Measurements from ENCODE around the gene SLC9A9. TPM values are rescaled to one million over a fixed set of nuclear protein-coding genes. Genes with fewer than 3 reads are reported as not detected.

Gene SLC9A9
- total RNA-seq, 4 donors from 2014 or later: 10.1 to 27.2 (median 16.7) TPM

- no peak overlapping the region for H3K27ac ChIP-seq
- TF ChIP-seq POLR2A (IDR thresholded peaks at IDR 0.05): no peak
- no peak for ATAC-seq
- H3K4me1 ChIP-seq: peaks cover 0 to 7% (median 0%) of the 10 kb centered on the region in 3 donors
- H3K27me3 ChIP-seq: no peaks in the 10 kb centered on the region
- H3K36me3 ChIP-seq: no peaks in the 10 kb centered on the region
- no peaks in the 10 kb centered on the region for H3K9me3 ChIP-seq
- no peak overlapping the region for H3K4me3 ChIP-seq
- WGBS, 2 donors (ENCODE audit: low coverage in 1 of 2): 90 to 93% methylated on average over 1 to 2 of the region's 2 CpGs
These were observed 97.4 kb downstream of the SLC9A9 start for GRCh38 chr3:143750841-143751240.

- H3K27me3 ChIP-seq: no peaks in the 10 kb centered on the region
- no peak overlapping the region for H3K4me3 ChIP-seq
- H3K4me1 ChIP-seq: peaks cover 0 to 7% (median 0%) of the 10 kb centered on the region in 3 donors
- no peak overlapping the region for H3K27ac ChIP-seq
- 80 to 96% methylated on average over 5 of the region's 5 CpGs for WGBS, 2 donors (ENCODE audit: low coverage in 1 of 2)
- H3K36me3 ChIP-seq: no peaks in the 10 kb centered on the region
- TF ChIP-seq POLR2A (IDR thresholded peaks at IDR 0.05) (no peak), EP300 (IDR thresholded peaks at IDR 0.05) (no peak), POLR2AphosphoS5 (IDR thresholded peaks at IDR 0.05) (no peak)
- TF ChIP-seq, protein P1, sequence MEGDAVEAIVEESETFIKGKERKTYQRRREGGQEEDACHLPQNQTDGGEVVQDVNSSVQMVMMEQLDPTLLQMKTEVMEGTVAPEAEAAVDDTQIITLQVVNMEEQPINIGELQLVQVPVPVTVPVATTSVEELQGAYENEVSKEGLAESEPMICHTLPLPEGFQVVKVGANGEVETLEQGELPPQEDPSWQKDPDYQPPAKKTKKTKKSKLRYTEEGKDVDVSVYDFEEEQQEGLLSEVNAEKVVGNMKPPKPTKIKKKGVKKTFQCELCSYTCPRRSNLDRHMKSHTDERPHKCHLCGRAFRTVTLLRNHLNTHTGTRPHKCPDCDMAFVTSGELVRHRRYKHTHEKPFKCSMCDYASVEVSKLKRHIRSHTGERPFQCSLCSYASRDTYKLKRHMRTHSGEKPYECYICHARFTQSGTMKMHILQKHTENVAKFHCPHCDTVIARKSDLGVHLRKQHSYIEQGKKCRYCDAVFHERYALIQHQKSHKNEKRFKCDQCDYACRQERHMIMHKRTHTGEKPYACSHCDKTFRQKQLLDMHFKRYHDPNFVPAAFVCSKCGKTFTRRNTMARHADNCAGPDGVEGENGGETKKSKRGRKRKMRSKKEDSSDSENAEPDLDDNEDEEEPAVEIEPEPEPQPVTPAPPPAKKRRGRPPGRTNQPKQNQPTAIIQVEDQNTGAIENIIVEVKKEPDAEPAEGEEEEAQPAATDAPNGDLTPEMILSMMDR (IDR thresholded peaks at IDR 0.05): no peak
- no peak for ATAC-seq
- H3K9me3 ChIP-seq: no peaks in the 10 kb centered on the region
These were observed 98.3 kb downstream of the SLC9A9 start for GRCh38 chr3:143749926-143750325.

DNA sequence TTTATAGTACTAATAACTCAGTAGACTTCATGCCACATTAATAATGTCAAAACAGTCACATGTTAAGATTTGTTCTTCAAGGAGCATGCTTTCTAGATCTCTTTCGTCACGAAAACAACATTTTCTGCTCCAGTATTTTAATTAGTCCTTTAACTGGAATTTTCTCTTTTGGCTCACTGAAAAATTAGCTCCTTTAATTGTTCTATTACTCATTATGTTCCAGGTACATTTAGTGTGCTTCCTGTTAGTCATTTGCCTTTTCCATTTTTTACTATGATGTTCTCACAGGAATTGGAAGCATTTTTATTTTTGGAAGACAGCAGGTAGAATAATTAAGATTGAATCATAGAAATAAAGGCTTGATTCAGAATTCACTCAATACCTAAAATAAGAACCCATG, 111.2 kb downstream of the SLC9A9 start:
- ATAC-seq: no peak
- Histone ChIP-seq H3K4me1 (no peaks in the 10 kb centered on the region), H3K27ac (no peak overlapping the region), H3K4me3 (no peak overlapping the region), H3K9me3 (peaks cover 0 to 23% (median 0%) of the 10 kb centered on the region in 3 donors), H3K36me3 (no peaks in the 10 kb centered on the region), H3K27me3 (no peaks in the 10 kb centered on the region)
- 74 to 75% methylated on average over 2 of the region's 2 CpGs for WGBS, 2 donors (ENCODE audit: low coverage in 1 of 2)
- no peak for TF ChIP-seq POLR2A (IDR thresholded peaks at IDR 0.05)
- TF ChIP-seq POLR2AphosphoS5 (IDR thresholded peaks at IDR 0.05): no peak
- TF ChIP-seq, protein P1 (IDR thresholded peaks at IDR 0.05): no peak
- TF ChIP-seq EP300 (IDR thresholded peaks at IDR 0.05): no peak

- no peak for TF ChIP-seq POLR2AphosphoS5 (IDR thresholded peaks at IDR 0.05)
- TF ChIP-seq POLR2A (IDR thresholded peaks at IDR 0.05): no peak
- TF ChIP-seq, protein P1 (IDR thresholded peaks at IDR 0.05): no peak
- no peak for TF ChIP-seq EP300 (IDR thresholded peaks at IDR 0.05)
- 64 to 67% methylated on average over 5 of the region's 5 CpGs for WGBS, 2 donors (ENCODE audit: low coverage in 1 of 2)
- H3K4me1 ChIP-seq: no peaks in the 10 kb centered on the region
- ATAC-seq: no peak
- no peaks in the 10 kb centered on the region for H3K27me3 ChIP-seq
- H3K9me3 ChIP-seq: peaks cover 0 to 17% (median 0%) of the 10 kb centered on the region in 3 donors
- H3K4me3 ChIP-seq: no peak overlapping the region
- no peak overlapping the region for H3K27ac ChIP-seq
- H3K36me3 ChIP-seq: no peaks in the 10 kb centered on the region
These were observed 111.9 kb downstream of the SLC9A9 start for GRCh38 chr3:143736205-143736997.

GRCh38 chr3:143731776-143732175, 116.5 kb downstream of the SLC9A9 start:
- no peak for ATAC-seq
- 73% methylated on average over 2 of the region's 2 CpGs; no CpG with 5 or more reads in 1 of the 2 donors for WGBS, 2 donors (ENCODE audit: low coverage in 1 of 2)
- H3K9me3 ChIP-seq: no peaks in the 10 kb centered on the region
- H3K27me3 ChIP-seq: no peaks in the 10 kb centered on the region
- no peak overlapping the region for H3K4me3 ChIP-seq
- H3K36me3 ChIP-seq: no peaks in the 10 kb centered on the region
- H3K27ac ChIP-seq: no peak overlapping the region
- H3K4me1 ChIP-seq: peaks cover 0 to 9% (median 0%) of the 10 kb centered on the region in 3 donors
- TF ChIP-seq POLR2A (IDR thresholded peaks at IDR 0.05): no peak
- TF ChIP-seq EP300 (IDR thresholded peaks at IDR 0.05): no peak
- TF ChIP-seq, protein P1 (IDR thresholded peaks at IDR 0.05): no peak
- no peak for TF ChIP-seq POLR2AphosphoS5 (IDR thresholded peaks at IDR 0.05)

All from gastroesophageal sphincter (tissue), 4 donors.